HT1080 (cell line): ENCODE measurements around the gene ATG16L2. TPM values are rescaled to one million over a fixed set of nuclear protein-coding genes. Genes with fewer than 3 reads are reported as not detected.
A peak's percentile ranks its signal among the peaks of the same experiment; 100 is the strongest.

Experiments
- DNase-seq: peaks from one replicate; pipeline ENCODE4 v3.0.0-alpha.2; 2015; ENCODE audit warnings: low read depth
- polyA plus RNA-seq, 2 experiments: library from polyadenylated mRNA; depleted of rRNA; stranded (reverse); fragments of >200 nt; gene quantifications; 2 replicates each; pipeline ENCODE4 v1.2.3, GENCODE V29; 2015
- total RNA-seq: library from RNA; depleted of rRNA; stranded (reverse); fragments of >200 nt; shearing (Covaris generic); gene quantifications from 2 replicates; pipeline ENCODE4 v1.2.3, GENCODE V29; 2014; rRNA removed

Gene ATG16L2, protein sequence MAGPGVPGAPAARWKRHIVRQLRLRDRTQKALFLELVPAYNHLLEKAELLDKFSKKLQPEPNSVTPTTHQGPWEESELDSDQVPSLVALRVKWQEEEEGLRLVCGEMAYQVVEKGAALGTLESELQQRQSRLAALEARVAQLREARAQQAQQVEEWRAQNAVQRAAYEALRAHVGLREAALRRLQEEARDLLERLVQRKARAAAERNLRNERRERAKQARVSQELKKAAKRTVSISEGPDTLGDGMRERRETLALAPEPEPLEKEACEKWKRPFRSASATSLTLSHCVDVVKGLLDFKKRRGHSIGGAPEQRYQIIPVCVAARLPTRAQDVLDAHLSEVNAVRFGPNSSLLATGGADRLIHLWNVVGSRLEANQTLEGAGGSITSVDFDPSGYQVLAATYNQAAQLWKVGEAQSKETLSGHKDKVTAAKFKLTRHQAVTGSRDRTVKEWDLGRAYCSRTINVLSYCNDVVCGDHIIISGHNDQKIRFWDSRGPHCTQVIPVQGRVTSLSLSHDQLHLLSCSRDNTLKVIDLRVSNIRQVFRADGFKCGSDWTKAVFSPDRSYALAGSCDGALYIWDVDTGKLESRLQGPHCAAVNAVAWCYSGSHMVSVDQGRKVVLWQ
- 6.2 and 8.6 TPM in 2 replicates for total RNA-seq
- polyA plus RNA-seq (2015; cell fraction: cytosol; rRNA removed): 10.9 and 14.4 TPM in 2 replicates
- 170 and 190 TPM in 2 replicates for polyA plus RNA-seq (2015; cell fraction: nucleus; rRNA removed)

DNA sequence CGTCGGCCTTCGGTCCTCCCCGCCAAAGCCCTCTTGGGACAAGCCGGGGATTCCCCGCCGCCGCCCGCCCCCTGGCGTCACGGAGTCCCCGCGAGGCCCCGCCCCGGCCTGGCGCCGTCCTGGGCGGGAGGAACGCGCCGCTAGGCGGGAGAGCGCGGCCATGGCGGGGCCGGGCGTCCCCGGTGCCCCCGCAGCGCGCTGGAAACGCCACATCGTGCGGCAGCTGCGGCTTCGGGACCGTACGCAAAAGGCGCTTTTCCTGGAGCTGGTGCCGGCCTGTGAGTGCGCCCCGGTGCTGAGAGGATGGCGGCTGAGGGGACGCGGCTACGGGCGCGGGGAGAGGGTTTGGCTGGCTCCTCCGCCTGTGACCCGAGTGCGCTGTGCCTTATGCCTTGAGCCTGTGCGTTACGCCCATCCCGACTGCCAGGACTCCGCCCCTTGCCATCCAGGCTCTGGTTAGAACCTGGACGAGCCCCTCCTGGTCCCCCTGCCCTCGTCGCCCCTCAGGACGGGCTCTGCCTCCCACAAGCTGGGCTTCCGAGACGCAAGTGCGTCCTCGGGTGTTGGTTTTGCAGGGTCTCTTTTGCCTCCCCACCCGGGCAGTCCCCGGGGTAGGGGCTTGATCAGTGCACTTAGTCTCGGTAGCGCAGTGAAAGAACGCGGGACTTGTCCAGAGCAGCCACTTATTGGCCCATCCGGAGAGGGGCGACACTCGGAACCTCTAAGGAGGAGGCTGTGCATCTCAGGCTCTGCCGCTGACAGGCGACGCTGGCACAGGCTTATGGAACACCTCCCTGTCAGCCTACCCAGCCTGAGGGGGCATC is at the start of gene ATG16L2:
Gene ATG16L2 (plus strand): TSS at position 126 of the 824 bp plus-strand sequence. CDS start 35 bp downstream, at position 161.
- peak; percentile 76 for DNase-seq

DNA sequence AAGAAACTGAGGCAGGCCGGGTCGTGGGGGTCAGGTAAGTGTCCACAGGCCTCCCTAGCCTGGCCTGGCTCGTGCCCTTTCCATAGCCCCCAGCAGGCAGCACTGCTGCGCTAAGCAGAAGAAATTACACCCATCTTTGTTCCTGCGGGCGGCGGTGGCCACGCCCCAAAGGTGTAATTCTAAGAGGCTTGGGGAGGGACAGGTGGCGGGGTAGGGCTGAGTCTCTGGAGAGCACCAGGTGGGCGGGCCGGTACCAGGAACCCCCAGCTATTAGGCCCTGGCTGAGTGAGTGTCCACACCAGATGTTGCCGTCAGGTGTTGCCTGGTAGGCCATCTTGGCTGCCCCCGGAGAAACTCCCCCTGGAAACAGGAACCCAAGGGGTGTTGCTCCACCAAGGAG is 49.7 kb upstream of the ATG16L2 start:
- no peak for DNase-seq

DNA sequence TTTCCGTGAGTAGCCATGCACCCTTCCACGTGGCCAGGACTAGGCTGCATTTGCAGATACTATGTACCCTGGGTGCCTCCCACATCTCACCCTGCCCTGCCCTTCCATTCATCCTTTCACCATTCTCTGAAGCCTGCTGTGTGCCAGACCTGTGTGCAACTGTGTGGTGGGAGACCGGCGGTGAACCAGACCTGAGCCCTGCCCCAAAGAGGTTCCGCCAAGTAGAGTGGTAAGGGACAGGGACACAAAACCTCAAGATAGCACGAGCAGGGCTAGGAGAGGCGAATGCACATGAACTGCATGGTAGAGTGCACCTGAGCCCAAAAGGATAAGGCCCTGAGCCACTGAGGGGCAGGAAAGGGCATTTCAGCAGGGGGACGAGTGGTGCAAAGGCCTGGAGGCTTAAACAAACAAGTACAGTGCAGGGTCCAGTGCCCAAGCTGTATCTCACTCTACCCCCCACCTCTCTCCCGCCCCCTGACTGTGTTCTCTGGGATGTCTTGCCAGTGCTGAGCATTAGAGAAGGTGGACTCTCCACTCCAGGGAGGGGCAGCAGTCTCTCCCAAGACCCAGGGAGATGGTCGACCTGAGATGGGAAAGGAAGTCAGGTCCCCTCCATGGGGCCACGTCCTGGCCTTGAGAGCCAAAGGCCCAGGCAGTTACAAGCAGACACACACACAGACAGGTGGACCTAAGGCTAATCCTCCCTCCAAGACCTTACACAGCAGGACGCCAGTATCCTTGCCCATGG is 47.9 kb upstream of the ATG16L2 start:
- DNase-seq: no peak

DNA sequence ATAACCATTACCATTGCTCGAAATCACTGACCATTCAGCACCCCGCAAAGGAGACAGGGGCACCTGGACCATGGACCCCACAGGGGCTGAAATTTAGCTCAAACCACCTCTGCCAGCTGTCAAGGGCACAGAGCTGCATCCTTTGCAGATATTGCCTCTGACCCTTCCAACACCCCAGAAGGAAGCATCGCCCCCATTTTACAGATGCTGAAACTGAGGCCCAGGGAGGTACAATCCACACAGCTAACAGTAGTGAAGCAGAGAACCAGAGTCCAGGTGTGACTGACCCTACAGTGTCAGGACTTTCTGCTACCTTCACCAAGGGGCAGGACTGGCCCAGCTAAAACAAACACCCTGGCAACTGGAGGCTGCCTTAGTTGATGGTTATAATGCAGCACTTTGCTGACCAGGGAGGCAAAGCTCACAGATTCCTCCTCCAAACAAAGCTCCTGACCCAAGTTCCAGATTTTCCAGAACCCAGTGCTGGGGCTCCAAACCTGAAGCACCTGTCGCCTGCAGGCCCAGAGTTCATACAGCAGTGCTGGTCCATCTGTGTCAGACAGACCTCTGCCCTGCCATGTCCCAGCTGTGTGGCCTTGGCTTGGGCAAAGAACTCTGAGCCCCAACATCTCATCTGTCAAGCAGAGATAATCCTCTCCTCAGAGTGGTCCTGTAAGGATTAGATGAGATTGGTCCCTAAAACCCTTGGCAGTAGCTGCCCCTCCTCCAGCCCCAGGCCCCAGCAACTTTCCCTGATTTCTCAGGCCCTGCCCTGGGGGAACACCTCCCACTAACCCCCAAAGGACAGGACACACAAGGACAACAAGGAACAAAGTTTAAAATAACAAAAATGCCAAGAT is 46.8 kb upstream of the ATG16L2 start:
- no peak for DNase-seq

DNA sequence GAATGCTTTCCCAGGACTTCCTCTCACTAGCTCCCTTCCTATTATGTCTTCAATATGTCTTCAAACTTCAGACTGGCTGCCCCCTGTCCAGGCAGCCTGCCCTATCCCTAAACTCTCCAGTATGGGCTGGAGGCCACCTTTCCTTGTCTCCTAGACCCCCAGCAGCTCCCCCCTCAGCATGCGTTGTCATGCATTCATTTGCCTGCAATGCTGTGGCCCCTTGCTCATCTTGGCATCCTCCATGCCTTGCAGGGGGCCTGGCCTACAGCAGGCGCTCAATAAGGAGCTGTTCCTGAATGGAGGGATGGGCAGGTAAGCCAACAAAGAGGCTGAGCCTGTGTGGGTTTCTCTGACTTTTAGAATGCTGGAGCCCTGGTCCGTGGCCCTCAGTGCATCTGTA is 45.6 kb upstream of the ATG16L2 start:
- DNase-seq: no peak

DNA sequence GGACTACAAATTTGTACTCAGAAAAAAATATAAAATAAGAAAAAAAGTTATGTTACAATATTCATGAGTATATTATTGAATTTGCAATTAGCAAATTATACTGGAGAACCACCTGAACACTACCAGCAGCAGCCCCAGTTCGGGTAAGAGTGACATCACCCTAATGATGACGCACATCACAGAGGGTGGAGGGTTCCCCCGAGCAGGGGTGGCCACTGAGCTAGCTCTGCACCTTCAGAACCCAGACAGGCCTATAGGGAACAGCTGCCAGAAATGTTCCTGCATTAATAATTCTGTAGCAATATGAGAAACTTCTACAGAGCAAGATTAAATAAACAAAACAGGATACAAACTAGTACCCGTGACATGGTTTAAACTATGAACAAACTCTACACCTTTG is 44.5 kb upstream of the ATG16L2 start:
- no peak for DNase-seq

DNA sequence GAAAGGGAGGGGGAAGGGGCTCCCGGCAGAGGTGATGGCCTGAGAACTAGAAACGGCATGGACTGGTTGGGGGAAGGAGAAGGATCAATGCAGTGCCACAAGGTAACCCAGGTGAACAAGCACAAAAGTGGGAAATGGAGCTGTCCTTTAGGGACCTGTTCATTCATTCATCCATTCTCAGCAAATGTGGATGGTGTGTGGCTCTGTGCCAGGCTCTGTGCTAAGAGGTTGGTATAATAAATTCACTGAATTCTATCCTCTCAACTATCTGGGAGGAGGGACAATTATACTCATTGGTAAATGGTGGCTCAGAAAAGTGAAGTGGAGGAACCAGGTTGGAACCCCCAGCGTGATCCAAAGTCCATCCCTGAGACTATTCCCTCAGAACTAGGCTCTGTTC is 43.4 kb upstream of the ATG16L2 start:
- DNase-seq: no peak

DNA sequence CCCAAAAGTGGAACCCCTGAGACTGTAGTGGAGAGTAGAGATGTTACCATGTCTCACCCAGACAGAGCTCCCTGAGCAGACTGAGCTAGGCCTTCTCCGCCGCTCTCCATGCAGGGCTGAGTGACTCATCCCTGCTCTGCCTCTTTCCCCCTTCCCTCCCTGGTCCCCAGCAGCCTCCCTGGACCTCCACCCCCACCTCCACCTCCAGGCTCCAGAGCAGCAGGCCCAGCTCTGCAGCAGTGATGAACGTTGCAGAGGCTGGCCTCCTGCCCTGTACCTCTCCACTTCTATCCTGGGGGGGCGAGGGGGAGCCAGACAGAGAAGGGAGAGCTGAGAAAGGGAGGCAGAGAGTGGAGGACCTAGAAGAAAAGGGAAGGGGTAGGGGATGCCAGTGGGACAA is 42.7 kb upstream of the ATG16L2 start:
- DNase-seq: peak; percentile 78

DNA sequence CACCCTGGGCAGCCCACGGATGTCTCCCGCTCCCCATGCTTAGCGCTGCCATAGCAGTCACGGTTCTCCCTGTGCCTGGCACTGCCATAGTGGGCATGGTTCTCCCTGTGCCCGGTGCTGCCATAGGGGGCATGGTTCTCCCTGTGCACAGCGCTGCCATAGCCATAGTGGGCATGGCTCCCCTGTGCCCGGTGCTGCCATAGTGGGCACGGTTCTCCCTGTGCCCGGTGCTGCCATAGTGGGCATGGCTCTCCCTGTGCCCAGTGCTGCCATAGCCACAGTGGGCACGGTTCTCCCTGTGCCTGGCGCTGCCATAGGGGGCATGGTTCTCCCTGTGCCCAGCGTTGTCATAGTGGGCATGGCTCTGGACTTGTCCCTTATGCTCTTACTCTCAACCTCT is 42.2 kb upstream of the ATG16L2 start:
- no peak for DNase-seq

DNA sequence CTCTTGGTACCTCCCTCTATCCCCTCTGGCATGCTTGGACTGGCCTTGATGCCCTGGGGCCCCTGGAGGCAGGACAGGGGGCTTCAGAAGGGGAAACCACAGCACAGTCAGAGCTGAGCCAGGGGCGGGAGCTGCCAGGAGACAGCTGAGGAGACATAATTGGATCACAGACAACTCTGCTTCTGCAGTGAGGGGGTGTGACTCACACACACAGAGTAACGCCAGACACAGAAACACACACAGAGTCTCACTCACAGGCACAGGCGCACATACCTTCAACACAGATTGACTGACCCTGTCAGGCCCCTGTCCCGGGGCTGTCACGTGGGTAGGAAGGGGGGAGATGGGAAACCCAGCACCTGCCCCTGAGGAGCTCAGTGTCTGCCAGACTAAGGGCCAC is 40.9 kb upstream of the ATG16L2 start:
- DNase-seq: peak; percentile 90

DNA sequence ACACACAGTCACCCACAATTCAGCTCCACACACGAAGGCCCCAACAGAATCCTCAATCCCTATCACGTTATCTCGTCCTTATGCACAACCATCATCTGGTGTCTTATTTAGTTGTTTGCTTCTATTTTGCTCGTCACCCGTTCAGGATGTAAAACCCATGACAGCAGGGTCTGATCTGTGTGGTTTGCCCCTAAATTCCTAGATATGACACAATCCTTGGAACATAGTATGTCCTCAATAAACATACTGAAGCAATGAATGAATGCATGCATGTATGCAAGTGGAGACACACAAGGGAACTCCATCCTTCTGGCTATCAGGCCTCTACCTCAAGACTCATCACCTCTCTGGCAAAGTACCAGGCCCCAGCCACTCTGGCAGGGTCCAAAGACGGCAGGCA is 40.5 kb upstream of the ATG16L2 start:
- DNase-seq: no peak

DNA sequence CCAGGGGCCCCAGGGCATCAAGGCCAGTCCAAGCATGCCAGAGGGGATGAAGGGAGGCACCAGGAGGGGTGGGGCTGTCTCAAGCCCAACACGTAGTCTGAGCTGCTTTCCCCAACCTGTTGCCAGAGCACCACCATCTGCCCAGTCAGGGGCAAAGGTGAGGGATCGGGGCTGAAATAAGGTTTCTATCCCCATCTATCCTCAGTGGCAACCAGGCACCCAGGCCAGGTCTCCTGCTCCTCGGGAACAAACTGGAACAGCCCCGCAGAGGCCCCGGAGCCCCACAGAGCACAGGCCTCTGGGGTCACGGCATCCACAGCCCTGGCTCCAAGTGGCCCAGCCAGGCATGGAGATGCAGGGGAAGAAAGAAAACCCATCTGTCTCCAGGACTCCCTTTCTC is 39.7 kb upstream of the ATG16L2 start:
- DNase-seq: no peak

DNA sequence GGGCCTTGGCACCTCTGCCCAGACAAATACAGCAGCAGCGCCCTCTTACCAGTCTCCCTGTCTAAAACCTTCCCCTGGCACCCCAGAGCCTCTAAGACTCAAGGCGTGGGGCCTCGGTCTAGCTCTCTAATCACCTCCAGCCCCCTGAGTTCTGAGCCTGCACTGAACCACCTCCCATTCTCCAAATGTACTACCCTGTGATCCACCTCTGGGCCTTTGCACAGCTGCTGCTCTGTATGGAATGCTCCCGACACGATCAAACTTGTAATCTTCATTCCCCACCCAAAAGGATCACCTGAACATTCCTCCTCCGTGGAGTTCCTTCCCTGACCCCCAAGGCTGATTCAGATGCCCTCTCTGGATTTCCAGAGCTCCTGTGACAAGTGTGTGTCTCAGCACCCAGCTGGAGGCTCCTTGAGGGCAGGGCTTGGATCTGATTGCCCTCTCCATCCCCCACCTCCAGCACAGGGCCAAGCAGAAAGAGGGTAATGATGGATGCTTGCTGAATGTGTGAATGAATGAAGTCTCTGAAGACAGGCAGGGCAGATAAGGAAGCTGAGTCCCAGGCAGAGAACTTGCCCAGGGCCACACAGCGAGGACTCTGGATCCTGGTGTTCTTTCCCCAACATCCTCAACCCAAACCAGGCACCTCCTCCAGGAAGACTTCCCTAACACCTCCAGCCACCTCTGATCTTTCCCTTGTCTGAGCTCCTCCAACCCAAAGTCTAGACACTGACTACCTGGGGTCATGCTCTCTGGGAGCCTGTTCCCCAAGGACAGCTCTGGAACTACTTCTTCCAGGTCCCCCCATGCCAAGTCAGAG is 38.7 kb upstream of the ATG16L2 start:
- no peak for DNase-seq

DNA sequence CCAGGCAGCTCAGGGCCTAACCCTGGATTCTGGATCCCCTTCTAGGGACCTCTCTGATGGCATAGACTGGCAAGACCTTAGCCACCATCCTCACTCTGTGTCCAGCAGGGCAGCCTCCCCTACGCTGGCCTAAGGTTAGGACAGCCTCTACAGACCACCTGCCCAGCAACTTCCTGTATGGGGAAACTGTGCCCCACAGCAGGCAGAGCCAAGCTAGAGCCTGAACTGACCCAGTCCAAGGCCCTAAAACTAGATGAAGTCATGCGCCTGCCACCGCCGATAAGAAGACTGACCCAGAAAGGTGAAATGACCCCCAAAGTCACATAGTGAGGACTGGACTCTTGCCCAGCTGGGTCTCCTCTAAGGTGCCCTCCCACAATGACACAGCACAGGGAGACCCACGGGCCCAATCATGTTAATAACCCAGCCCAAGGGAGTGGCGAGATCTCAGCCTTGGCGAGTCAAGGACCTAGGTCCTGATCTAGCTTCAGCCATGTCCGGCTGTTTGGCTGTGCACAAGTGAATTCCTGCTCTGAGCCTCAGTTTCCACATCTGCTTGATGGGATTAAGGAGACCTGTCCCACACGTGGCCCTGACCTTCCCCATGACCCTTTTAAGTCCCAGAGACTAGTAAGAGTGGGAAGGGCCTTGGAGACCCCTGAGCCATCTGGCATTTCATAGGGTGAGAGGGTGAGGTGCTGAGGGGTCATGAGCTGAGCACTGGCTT is 37.9 kb upstream of the ATG16L2 start:
- no peak for DNase-seq

DNA sequence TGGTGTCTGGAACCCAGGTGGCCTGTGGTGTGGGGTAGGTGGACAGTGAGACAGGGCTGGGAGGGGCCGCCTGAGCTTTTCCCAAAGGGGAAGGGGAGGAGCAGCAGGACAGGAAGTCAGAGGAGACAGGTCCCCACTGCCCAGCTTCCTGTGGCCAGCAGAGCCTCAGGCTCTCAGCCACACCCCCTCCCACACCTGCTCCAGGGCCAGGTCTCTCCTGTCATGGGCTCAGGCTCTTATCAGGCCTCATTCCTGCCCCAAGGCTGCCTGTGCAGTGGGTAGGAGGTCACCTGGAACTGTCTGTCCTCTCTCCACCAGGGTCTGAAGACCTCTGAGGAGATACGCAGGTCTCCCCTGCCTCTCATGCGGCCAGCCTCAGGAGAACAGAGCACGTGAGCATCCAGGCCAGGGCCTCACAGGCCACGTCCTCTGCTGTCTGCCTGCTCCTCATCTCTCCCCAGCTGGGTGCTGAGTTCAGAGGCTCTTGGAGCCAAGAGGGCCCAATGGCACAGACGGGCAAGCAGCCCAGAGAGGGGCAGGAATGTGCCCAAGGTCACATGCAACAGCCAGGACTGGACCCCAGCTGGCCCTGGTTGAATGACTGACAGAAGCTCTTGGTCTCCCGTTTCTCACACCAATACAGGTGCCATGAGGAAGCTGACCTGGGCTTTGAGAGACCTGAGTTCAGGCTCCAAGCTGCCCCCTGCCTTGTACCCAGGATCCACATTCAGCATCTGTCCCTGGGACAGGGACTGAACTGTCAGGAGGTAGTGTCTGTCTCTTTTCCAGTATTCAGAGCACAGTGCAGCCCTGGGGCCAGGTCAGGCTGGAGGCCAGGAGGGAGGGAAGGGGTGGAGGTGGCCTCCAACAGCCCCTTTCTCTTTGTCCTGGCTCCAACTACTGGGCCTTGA is 37.1 kb upstream of the ATG16L2 start:
- no peak for DNase-seq

DNA sequence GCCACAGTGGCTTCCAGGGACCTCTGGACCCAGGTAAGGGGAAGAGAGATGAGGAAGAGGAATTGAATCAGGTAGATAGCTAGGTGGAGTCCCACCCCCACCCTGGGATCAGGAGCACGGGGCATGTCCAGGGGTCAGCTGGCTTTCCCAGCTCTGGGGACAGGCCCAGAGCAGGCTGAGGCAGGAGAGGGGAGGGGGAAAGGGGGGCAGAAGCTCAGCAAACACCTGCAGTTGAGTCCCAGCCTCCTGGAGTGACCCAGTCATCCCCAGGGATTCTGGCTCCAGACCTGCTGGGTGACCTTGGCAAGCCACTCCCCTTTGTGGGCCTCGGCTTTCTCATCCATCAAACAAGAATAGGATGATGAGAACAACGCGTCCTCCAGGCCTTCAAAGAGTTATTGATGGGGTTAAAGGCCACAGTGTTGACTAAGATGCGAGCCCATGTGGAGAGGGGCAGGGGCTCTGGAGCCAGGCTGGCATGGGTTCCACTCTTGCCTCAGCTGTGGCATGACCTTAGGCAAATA is 36.4 kb upstream of the ATG16L2 start:
- DNase-seq: no peak
